ENCODE data around the gene GP5.

Gene GP5

DNA sequence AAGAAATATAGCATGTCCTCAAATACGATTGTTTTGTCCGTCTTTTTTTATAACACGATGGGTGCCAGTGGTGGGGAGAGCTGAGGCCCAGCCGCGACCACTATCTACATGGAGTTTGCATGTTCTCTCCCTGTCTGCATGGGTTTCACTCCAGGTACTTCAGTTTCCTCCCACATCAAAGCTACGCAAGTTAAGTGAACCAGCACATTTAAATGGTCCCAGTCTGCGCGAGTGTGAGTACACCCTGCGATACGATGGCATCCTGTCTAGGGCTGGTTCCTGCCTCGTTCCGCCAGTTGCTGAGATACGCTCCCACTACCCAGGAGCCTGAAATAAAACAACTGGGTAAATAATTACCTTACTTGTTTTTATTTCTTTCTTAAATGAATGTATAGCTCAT is 47.1 kb upstream of the GP5 start:
- Histone ChIP-seq H3K79me2 (ENCODE audit: low read length) (no peaks in the 10 kb centered on the region), H3K4me2 (ENCODE audit: low read length) (peak overlapping the region; percentile 48), H2AFZ (ENCODE audit: low read depth, low read length) (no peak overlapping the region), H3K4me3 (ENCODE audit: low read length) (0 out of 2 replicates have a peak overlapping the region, but pooled peaks have one; percentile 8), H3K36me3 (replicated peaks; ENCODE audit: low read depth, low read length) (peaks cover 47% of the 10 kb centered on the region), H3K9me3 (ENCODE audit: insufficient read depth, low read length) (no peaks in the 10 kb centered on the region), H3K27ac (ENCODE audit: low read length) (no peak overlapping the region), H4K20me1 (ENCODE audit: insufficient read depth, low read length) (no peaks in the 10 kb centered on the region), H3K27me3 (ENCODE audit: low read depth, low read length) (no peaks in the 10 kb centered on the region), H3K9ac (ENCODE audit: low read length) (no peak overlapping the region), H3K4me1 (ENCODE audit: low read length) (peaks cover 31% of the 10 kb centered on the region)
- TF ChIP-seq, protein P1, sequence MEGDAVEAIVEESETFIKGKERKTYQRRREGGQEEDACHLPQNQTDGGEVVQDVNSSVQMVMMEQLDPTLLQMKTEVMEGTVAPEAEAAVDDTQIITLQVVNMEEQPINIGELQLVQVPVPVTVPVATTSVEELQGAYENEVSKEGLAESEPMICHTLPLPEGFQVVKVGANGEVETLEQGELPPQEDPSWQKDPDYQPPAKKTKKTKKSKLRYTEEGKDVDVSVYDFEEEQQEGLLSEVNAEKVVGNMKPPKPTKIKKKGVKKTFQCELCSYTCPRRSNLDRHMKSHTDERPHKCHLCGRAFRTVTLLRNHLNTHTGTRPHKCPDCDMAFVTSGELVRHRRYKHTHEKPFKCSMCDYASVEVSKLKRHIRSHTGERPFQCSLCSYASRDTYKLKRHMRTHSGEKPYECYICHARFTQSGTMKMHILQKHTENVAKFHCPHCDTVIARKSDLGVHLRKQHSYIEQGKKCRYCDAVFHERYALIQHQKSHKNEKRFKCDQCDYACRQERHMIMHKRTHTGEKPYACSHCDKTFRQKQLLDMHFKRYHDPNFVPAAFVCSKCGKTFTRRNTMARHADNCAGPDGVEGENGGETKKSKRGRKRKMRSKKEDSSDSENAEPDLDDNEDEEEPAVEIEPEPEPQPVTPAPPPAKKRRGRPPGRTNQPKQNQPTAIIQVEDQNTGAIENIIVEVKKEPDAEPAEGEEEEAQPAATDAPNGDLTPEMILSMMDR (IDR thresholded peaks at IDR 0.05; ENCODE audit: low read depth, low read length): no peak
- TF ChIP-seq EZH2phosphoT487 (IDR thresholded peaks at IDR 0.05; ENCODE audit: low read depth): no peak

DNA sequence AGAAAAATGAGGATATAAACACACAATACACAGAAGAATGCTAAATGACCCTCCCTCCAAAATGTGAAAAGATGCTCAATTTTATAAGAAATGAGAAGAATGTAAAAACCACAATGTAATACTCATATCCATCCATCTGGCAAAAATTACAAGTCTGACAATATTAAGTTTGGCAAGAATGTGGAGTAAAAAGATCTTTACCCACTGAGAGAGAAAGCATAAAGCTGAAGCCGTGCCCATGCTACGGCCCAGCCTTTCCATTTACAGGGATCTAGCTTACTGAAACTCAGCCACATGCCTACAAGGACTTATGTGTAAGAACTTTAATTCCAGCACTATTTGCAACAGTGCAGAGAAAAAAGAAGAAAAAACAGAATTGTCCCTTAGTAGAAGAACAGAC is 44.8 kb upstream of the GP5 start:
- TF ChIP-seq, protein P1 (IDR thresholded peaks at IDR 0.05; ENCODE audit: low read depth, low read length): no peak
- TF ChIP-seq EZH2phosphoT487 (IDR thresholded peaks at IDR 0.05; ENCODE audit: low read depth): no peak
- no peak overlapping the region for H3K4me2 ChIP-seq (ENCODE audit: low read length)
- H3K27me3 ChIP-seq (ENCODE audit: low read depth, low read length): no peaks in the 10 kb centered on the region
- H3K4me3 ChIP-seq (ENCODE audit: low read length): no peak overlapping the region
- H3K36me3 ChIP-seq (replicated peaks; ENCODE audit: low read depth, low read length): peaks cover 43% of the 10 kb centered on the region
- H3K79me2 ChIP-seq (ENCODE audit: low read length): no peaks in the 10 kb centered on the region
- H3K9me3 ChIP-seq (ENCODE audit: insufficient read depth, low read length): no peaks in the 10 kb centered on the region
- no peak overlapping the region for H2AFZ ChIP-seq (ENCODE audit: low read depth, low read length)
- H4K20me1 ChIP-seq (ENCODE audit: insufficient read depth, low read length): no peaks in the 10 kb centered on the region
- H3K9ac ChIP-seq (ENCODE audit: low read length): no peak overlapping the region
- no peak overlapping the region for H3K27ac ChIP-seq (ENCODE audit: low read length)
- H3K4me1 ChIP-seq (ENCODE audit: low read length): peaks cover 22% of the 10 kb centered on the region

DNA sequence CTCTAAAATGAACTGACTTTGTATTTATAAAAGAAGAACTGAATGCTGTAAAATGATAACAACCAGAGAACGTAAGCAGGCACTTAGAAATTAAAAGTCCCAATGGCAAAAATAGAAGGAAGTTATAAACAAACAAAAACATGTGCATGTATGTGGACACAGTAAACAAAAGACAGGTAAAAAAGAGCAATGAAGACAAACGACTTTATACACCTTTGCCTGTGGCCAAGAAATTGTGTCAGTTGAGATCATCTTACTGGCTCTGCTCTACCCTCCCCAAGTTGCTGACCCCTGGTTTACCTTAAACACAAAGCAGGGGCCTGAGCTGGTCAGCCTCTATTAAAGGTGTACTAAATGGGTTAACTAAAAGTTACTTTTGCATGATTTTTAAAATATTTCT is 41.7 kb upstream of the GP5 start:
- H3K9me3 ChIP-seq (ENCODE audit: insufficient read depth, low read length): no peaks in the 10 kb centered on the region
- H3K9ac ChIP-seq (ENCODE audit: low read length): no peak overlapping the region
- no peak overlapping the region for H3K4me3 ChIP-seq (ENCODE audit: low read length)
- no peak overlapping the region for H3K4me2 ChIP-seq (ENCODE audit: low read length)
- H3K36me3 ChIP-seq (replicated peaks; ENCODE audit: low read depth, low read length): peaks cover 36% of the 10 kb centered on the region
- H3K27me3 ChIP-seq (ENCODE audit: low read depth, low read length): no peaks in the 10 kb centered on the region
- H3K79me2 ChIP-seq (ENCODE audit: low read length): no peaks in the 10 kb centered on the region
- TF ChIP-seq, protein P1 (IDR thresholded peaks at IDR 0.05; ENCODE audit: low read depth, low read length): no peak
- no peak for TF ChIP-seq EZH2phosphoT487 (IDR thresholded peaks at IDR 0.05; ENCODE audit: low read depth)
- H2AFZ ChIP-seq (ENCODE audit: low read depth, low read length): no peak overlapping the region
- no peaks in the 10 kb centered on the region for H3K4me1 ChIP-seq (ENCODE audit: low read length)
- no peak overlapping the region for H3K27ac ChIP-seq (ENCODE audit: low read length)
- no peaks in the 10 kb centered on the region for H4K20me1 ChIP-seq (ENCODE audit: insufficient read depth, low read length)

DNA sequence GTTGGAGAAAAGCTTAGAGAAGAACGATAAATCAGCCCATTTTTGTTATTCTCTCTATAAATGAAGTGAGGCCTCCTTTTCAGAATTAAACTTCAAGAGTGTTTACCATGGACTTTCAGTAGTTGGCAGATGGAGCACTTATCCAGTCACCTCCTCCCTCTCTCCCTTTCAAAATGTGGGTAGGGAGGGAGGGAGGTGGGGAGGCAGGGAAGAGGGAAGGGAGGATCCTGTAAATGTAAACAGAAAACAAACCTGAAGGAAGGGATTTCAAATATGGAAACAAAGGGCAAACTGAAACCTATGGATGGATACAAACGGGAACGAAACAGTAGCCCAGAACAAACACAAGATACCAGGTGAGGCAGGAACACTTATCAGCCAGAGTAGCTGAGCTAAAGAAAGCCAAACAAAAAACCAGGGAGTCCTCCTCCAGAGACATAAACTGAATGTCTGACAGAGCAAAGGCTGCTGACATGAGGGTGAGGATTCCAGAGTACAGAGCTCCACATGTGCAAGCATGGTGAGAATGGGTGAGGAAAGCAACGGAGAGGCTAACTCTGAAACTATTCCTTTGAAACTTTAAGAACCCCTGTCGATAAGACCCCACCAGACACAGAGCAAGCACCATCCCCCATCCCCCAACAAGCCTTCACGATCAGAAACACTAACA is 41.0 kb upstream of the GP5 start:
- Histone ChIP-seq H3K4me3 (ENCODE audit: low read length) (no peak overlapping the region), H3K4me1 (ENCODE audit: low read length) (no peaks in the 10 kb centered on the region), H3K9ac (ENCODE audit: low read length) (no peak overlapping the region), H3K79me2 (ENCODE audit: low read length) (no peaks in the 10 kb centered on the region), H3K4me2 (ENCODE audit: low read length) (no peak overlapping the region), H3K9me3 (ENCODE audit: insufficient read depth, low read length) (no peaks in the 10 kb centered on the region), H3K27ac (ENCODE audit: low read length) (no peak overlapping the region), H4K20me1 (ENCODE audit: insufficient read depth, low read length) (no peaks in the 10 kb centered on the region), H2AFZ (ENCODE audit: low read depth, low read length) (no peak overlapping the region), H3K27me3 (ENCODE audit: low read depth, low read length) (no peaks in the 10 kb centered on the region), H3K36me3 (replicated peaks; ENCODE audit: low read depth, low read length) (peaks cover 36% of the 10 kb centered on the region)
- TF ChIP-seq EZH2phosphoT487 (IDR thresholded peaks at IDR 0.05; ENCODE audit: low read depth): no peak
- TF ChIP-seq, protein P1 (IDR thresholded peaks at IDR 0.05; ENCODE audit: low read depth, low read length): no peak
